Parathyroid adenoma (tissue), 2 donors: ENCODE measurements around the gene HORMAD2.

Experiments
- H2AFZ ChIP-seq: fragments of 300-600 bp; sonication (generic); one replicate; pipeline ENCODE4 v1.7.0; 2017; ENCODE audit warnings: antibody characterized with exemption, mild to moderate bottlenecking
- H3K27ac ChIP-seq: fragments of 300-600 bp; sonication (generic); one replicate; pipeline ENCODE4 v1.7.0; 2017
- H3K27me3 ChIP-seq: fragments of 300-600 bp; sonication (generic); one replicate; pipeline ENCODE4 v1.7.0; 2017; ENCODE audit warnings: low read length; ENCODE audit not compliant: control insufficient read depth, insufficient read depth
- H3K36me3 ChIP-seq: fragments of 300-600 bp; sonication (generic); one replicate; pipeline ENCODE4 v1.7.0; 2017; ENCODE audit warnings: low read length; ENCODE audit not compliant: control insufficient read depth, insufficient read depth
- H3K4me1 ChIP-seq: fragments of 300-600 bp; sonication (generic); one replicate; pipeline ENCODE4 v1.7.0; 2017; ENCODE audit warnings: control low read depth
- H3K4me2 ChIP-seq: fragments of 300-600 bp; sonication (generic); one replicate; pipeline ENCODE4 v1.7.0; 2017; ENCODE audit warnings: low read length
- H3K4me3 ChIP-seq: fragments of 300-600 bp; sonication (generic); one replicate; pipeline ENCODE4 v1.7.0; 2017; ENCODE audit warnings: low read depth, low read length
- H3K79me2 ChIP-seq: fragments of 300-600 bp; sonication (generic); one replicate; pipeline ENCODE4 v1.7.0; 2017; ENCODE audit warnings: control low read depth
- H3K9ac ChIP-seq: fragments of 300-600 bp; sonication (generic); one replicate; pipeline ENCODE4 v1.7.0; 2017; ENCODE audit warnings: mild to moderate bottlenecking
- H3K9me3 ChIP-seq: fragments of 300-600 bp; sonication (generic); one replicate; pipeline ENCODE4 v1.7.0; 2017; ENCODE audit warnings: low read length; ENCODE audit not compliant: control insufficient read depth
- TF ChIP-seq, protein P1 (sequence below): fragments of 300-600 bp; sonication (generic); IDR thresholded peaks from one replicate; pipeline ENCODE4 v1.7.0; 2017; ENCODE audit warnings: antibody characterized with exemption, mild to moderate bottlenecking
- donor health status: primary hyperparathyroidism.

HORMAD2 gene

GRCh38 chr22:30182815-30183214 lies 102.6 kb downstream of the HORMAD2 start:
- Histone ChIP-seq H3K4me2 (no peak overlapping the region), H3K79me2 (no peaks in the 10 kb centered on the region), H3K27me3 (no peaks in the 10 kb centered on the region), H3K4me1 (no peaks in the 10 kb centered on the region), H3K27ac (no peak overlapping the region), H3K36me3 (no peaks in the 10 kb centered on the region), H3K9me3 (no peaks in the 10 kb centered on the region), H2AFZ (no peak overlapping the region), H3K4me3 (no peak overlapping the region), H3K9ac (no peak overlapping the region)
- TF ChIP-seq, protein P1, sequence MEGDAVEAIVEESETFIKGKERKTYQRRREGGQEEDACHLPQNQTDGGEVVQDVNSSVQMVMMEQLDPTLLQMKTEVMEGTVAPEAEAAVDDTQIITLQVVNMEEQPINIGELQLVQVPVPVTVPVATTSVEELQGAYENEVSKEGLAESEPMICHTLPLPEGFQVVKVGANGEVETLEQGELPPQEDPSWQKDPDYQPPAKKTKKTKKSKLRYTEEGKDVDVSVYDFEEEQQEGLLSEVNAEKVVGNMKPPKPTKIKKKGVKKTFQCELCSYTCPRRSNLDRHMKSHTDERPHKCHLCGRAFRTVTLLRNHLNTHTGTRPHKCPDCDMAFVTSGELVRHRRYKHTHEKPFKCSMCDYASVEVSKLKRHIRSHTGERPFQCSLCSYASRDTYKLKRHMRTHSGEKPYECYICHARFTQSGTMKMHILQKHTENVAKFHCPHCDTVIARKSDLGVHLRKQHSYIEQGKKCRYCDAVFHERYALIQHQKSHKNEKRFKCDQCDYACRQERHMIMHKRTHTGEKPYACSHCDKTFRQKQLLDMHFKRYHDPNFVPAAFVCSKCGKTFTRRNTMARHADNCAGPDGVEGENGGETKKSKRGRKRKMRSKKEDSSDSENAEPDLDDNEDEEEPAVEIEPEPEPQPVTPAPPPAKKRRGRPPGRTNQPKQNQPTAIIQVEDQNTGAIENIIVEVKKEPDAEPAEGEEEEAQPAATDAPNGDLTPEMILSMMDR, result no peak

DNA sequence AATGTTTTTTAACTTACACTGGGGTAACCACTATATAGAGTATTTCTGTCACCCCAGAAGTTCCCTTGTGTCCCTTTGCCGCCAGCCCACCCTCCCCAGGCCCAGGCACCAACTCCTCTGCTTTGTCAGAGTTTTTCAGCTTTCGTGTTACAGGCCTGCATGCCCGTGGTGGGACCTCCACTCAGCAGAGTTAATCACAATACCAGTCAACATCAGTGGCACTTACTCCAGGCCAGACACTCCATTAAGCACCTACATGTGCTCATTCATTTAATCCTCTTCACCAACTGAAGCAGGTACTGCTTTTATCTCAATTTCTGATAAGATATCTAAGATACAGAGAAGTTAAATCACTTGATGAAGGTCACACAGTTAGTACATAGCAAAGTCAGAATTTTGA lies 103.0 kb downstream of the HORMAD2 start:
- Histone ChIP-seq H3K4me3 (no peak overlapping the region), H3K9me3 (no peaks in the 10 kb centered on the region), H3K9ac (no peak overlapping the region), H3K27me3 (no peaks in the 10 kb centered on the region), H3K4me2 (no peak overlapping the region), H3K4me1 (no peaks in the 10 kb centered on the region), H3K36me3 (no peaks in the 10 kb centered on the region), H2AFZ (no peak overlapping the region), H3K27ac (no peak overlapping the region), H3K79me2 (no peaks in the 10 kb centered on the region)
- TF ChIP-seq, protein P1, result no peak

DNA sequence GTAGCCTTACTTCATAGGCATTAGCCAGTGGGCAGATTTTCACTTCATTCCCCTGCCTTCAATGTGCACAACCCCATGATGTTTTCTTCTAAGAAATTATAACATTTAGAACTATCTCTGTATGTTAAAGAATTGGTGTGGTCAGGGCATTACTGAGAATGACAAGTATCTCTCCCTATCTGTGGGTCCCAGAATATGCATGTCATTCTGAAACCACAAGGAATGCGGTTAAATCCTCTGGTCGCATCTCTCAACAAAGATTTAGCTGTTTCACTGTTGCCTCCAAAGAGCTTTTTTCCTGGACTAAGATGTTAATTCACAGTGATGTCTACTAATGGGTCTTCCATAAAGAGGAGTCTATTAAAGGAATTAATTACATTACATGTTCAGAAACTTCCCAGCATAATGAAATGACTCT lies 103.6 kb downstream of the HORMAD2 start:
- Histone ChIP-seq H3K27me3 (no peaks in the 10 kb centered on the region), H3K4me1 (no peaks in the 10 kb centered on the region), H3K79me2 (no peaks in the 10 kb centered on the region), H3K9me3 (no peaks in the 10 kb centered on the region), H3K9ac (no peak overlapping the region), H3K36me3 (no peaks in the 10 kb centered on the region), H2AFZ (no peak overlapping the region), H3K4me3 (no peak overlapping the region), H3K4me2 (no peak overlapping the region), H3K27ac (no peak overlapping the region)
- TF ChIP-seq, protein P1, result no peak

GRCh38 chr22:30185129-30185528 lies 104.9 kb downstream of the HORMAD2 start:
- Histone ChIP-seq H3K27me3 (no peaks in the 10 kb centered on the region), H3K4me1 (no peaks in the 10 kb centered on the region), H3K27ac (no peak overlapping the region), H3K9ac (no peak overlapping the region), H2AFZ (no peak overlapping the region), H3K4me2 (no peak overlapping the region), H3K9me3 (no peaks in the 10 kb centered on the region), H3K4me3 (no peak overlapping the region), H3K36me3 (no peaks in the 10 kb centered on the region), H3K79me2 (no peaks in the 10 kb centered on the region)
- TF ChIP-seq, protein P1, result no peak

GRCh38 chr22:30185549-30185948 lies 105.3 kb downstream of the HORMAD2 start:
- Histone ChIP-seq H2AFZ (no peak overlapping the region), H3K79me2 (no peaks in the 10 kb centered on the region), H3K36me3 (no peaks in the 10 kb centered on the region), H3K4me1 (no peaks in the 10 kb centered on the region), H3K9me3 (no peaks in the 10 kb centered on the region), H3K4me3 (no peak overlapping the region), H3K27me3 (no peaks in the 10 kb centered on the region), H3K27ac (no peak overlapping the region), H3K4me2 (no peak overlapping the region), H3K9ac (no peak overlapping the region)
- TF ChIP-seq, protein P1, result no peak
